Thyroid gland (tissue), 4 donors: ENCODE measurements around the gene MYO18B.

ENCODE experiments used
- POLR2A ChIP-seq, 2 donors: fragments of 450-650 bp; IDR thresholded peaks; one replicate each; pipeline ENCODE4 v1.6.1; 2017; ENCODE audit warnings: antibody characterized with exemption in 2 of 2, mild to moderate bottlenecking in 2 of 2, moderate library complexity in 1 of 2
- TF ChIP-seq, protein P1 (sequence below), 6 experiments: fragments of 200-600 bp in 3 of 6; fragments of 450-650 bp in 3 of 6; sonication (generic) in 3 of 6; IDR thresholded peaks; one replicate each; pipeline ENCODE4 v1.5.1; 2016 to 2019; ENCODE audit warnings: antibody characterized with exemption in 6 of 6, mild to moderate bottlenecking in 2 of 6, inconsistent platforms in 1 of 6, moderate library complexity in 1 of 6

DNA sequence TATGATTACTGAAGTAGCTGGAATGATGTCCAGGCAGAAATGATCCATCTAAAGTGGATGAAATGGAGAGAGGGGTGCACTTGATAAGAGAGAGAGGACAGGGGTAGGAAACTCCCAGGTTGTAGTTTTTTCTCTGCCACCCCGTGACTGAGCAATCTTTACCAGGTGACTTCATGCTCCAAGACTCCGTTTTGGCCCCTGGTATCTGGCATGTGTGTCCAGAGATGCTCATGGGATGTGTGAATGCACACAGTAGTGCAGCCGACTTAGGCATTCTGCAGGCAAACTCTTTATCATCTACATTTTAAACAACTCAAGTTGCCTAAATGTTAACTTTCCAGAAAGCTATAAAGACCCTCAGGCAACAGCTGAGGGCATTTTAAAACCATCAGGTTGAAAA, 238.0 kb downstream of the MYO18B start:
- TF ChIP-seq, protein P1, sequence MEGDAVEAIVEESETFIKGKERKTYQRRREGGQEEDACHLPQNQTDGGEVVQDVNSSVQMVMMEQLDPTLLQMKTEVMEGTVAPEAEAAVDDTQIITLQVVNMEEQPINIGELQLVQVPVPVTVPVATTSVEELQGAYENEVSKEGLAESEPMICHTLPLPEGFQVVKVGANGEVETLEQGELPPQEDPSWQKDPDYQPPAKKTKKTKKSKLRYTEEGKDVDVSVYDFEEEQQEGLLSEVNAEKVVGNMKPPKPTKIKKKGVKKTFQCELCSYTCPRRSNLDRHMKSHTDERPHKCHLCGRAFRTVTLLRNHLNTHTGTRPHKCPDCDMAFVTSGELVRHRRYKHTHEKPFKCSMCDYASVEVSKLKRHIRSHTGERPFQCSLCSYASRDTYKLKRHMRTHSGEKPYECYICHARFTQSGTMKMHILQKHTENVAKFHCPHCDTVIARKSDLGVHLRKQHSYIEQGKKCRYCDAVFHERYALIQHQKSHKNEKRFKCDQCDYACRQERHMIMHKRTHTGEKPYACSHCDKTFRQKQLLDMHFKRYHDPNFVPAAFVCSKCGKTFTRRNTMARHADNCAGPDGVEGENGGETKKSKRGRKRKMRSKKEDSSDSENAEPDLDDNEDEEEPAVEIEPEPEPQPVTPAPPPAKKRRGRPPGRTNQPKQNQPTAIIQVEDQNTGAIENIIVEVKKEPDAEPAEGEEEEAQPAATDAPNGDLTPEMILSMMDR (IDR thresholded peaks at IDR 0.05): no peak
- TF ChIP-seq POLR2A (IDR thresholded peaks at IDR 0.05): no peak
